Psoas muscle (tissue), 8 donors: ENCODE results near the gene MMS22L. TPM values are rescaled to one million over a fixed set of nuclear protein-coding genes. Genes with fewer than 3 reads are reported as not detected.

Experiments
- ATAC-seq, 4 donors: fragments of 200-7000 bp; cut with Tn5 transposase; one replicate each; pipeline ENCODE4 v1.9.1; 2020; ENCODE audit warnings: moderate library complexity in 3 of 4, mild to moderate bottlenecking in 2 of 4
- DNase-seq, 2 donors: peaks; one replicate each; pipeline ENCODE4 v3.0.0-alpha.2; 2020
- H3K27ac ChIP-seq: fragments of 200-600 bp; one replicate; pipeline ENCODE4 v1.8.0; 2022
- H3K27me3 ChIP-seq, 3 donors: fragments of 200-600 bp in 1 of 3; one replicate each; pipeline versions ENCODE4 v1.6.1 to v1.8.0; 2013 to 2022; ENCODE audit warnings: low read length in 2 of 3, mild to moderate bottlenecking in 2 of 3, moderate library complexity in 1 of 3; ENCODE audit not compliant: insufficient read depth in 3 of 3
- H3K36me3 ChIP-seq, 2 donors: fragments of 200-600 bp in 1 of 2; one replicate each; pipeline versions ENCODE4 v1.6.1 to v1.8.0; 2013 to 2022; ENCODE audit warnings: low read depth in 1 of 2, mild to moderate bottlenecking in 1 of 2, moderate library complexity in 1 of 2; ENCODE audit not compliant: insufficient read depth in 1 of 2
- H3K4me1 ChIP-seq: fragments of 200-600 bp; one replicate; pipeline ENCODE4 v1.8.0; 2022
- H3K4me3 ChIP-seq: fragments of 200-600 bp; one replicate; pipeline ENCODE4 v1.8.0; 2022; ENCODE audit warnings: mild to moderate bottlenecking
- H3K9me3 ChIP-seq: fragments of 200-600 bp; one replicate; pipeline ENCODE4 v1.8.0; 2022
- WGBS, 3 donors: extraction: QIAGEN DNeasy Blood & Tissue Kit; methylation state at CpG; one replicate each; pipeline versions ENCODE4 v1.1.6 to v1.1.7; 2013; 5-methylcytosine and 5-hydroxymethylcytosine counted together
- intact Hi-C, 2 donors: fragments of 100-400 bp; cut with DNase I; formaldehyde crosslinking; loops; one replicate each; pipeline versions ENCODE4 v1.11.0 to v1.14.2; 2022
- polyA plus RNA-seq, 3 donors: library from polyadenylated mRNA; stranded (reverse); fragments of 200-250 nt; gene quantifications; one replicate each; pipeline ENCODE4 v1.2.3, GENCODE V29; 2013
- total RNA-seq, 4 donors: library from RNA; stranded (reverse); fragmentation: NEBNext Ultra II Directional in 2 of 4; extraction: Animal tissue kit (Norgen Biotek cat#: 25700) in 2 of 4; gene quantifications; one replicate each; pipeline versions ENCODE4 v1.2.1 to v1.2.4, GENCODE V29; 2021 to 2023
- TF ChIP-seq, protein P1 (sequence below): fragments of 200-600 bp; IDR thresholded peaks from one replicate; pipeline ENCODE4 v1.8.0; 2022; ENCODE audit warnings: antibody characterized with exemption
- donor health status: healthy with polysubstance abuse.
- donor health status: DM: no; HTN: no; CAD: no; lungs with moderate emphysema.
- donor health status: Bipolar disorder and iron deficiency.
- donor health status: healthy.
- donor health status: DM: yes; HTN: yes; CAD: no.
- donor health status: DM: no; HTN: no; CAD: no.
- donor health status: DM: no; HTN: no; CAD: no.
- donor health status: DM: yes; HTN: yes; CAD: no.

The MMS22L gene
- total and polyA plus RNA-seq, 7 donors, result 0.31 to 1.6 (median 1.1) TPM

DNA sequence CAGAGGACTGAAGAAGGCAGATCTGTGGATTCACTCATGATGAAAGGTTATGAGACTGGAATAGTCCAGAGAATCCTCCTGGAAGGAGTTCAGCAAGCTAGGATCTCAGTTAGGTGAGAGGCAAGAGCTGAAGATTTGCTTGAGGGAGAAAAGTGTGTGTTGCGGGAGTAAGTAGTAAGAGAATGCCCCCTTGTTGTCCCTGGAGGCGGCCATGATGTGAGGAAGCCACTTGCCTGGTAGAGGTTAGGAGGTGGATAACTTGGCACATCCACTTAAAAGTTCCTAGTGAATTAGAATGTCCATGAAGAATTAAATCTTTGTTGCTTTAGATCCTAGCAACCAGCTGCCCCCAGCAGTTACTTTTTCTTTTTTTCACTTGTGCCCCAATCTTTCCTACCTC is 162.5 kb downstream of the MMS22L start:
- intact Hi-C loops, result no loop called here
- WGBS, 3 donors, result 95 to 98% (median 95%) methylated on average over 2 of the region's 2 CpGs
- Histone ChIP-seq H3K36me3 (no peaks in the 10 kb centered on the region), H3K27me3 (peaks cover 0 to 3% (median 0%) of the 10 kb centered on the region in 3 donors), H3K9me3 (peaks cover 3% of the 10 kb centered on the region), H3K4me1 (no peaks in the 10 kb centered on the region), H3K27ac (no peak overlapping the region), H3K4me3 (no peak overlapping the region)
- no peak for DNase-seq
- ATAC-seq, result no peak
- TF ChIP-seq, protein P1, sequence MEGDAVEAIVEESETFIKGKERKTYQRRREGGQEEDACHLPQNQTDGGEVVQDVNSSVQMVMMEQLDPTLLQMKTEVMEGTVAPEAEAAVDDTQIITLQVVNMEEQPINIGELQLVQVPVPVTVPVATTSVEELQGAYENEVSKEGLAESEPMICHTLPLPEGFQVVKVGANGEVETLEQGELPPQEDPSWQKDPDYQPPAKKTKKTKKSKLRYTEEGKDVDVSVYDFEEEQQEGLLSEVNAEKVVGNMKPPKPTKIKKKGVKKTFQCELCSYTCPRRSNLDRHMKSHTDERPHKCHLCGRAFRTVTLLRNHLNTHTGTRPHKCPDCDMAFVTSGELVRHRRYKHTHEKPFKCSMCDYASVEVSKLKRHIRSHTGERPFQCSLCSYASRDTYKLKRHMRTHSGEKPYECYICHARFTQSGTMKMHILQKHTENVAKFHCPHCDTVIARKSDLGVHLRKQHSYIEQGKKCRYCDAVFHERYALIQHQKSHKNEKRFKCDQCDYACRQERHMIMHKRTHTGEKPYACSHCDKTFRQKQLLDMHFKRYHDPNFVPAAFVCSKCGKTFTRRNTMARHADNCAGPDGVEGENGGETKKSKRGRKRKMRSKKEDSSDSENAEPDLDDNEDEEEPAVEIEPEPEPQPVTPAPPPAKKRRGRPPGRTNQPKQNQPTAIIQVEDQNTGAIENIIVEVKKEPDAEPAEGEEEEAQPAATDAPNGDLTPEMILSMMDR, result no peak

DNA sequence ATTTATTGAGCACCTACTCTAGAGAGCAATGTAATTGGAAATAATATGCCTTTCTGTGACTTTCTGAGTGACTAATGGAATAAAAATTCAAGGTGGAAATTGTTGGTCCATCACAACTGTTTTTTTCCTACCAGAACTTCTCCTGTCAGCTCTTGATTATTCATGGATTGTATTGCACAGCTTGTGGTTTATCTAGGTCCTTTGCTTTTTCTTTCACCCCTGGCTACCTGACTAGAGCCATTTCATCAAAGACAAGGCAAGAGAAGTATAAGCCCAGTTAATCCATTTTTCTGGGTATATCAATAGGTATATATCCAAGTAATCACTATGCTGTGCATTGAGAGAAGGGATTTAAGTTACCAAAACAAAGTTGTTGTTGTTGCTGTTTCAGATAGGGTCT is 168.4 kb downstream of the MMS22L start:
- Histone ChIP-seq H3K36me3 (no peaks in the 10 kb centered on the region), H3K27me3 (no peaks in the 10 kb centered on the region), H3K9me3 (no peaks in the 10 kb centered on the region), H3K4me1 (no peaks in the 10 kb centered on the region), H3K4me3 (no peak overlapping the region), H3K27ac (no peak overlapping the region)
- no peak for ATAC-seq
- DNase-seq, result no peak
- TF ChIP-seq, protein P1, result no peak
- intact Hi-C loops, result no loop called here

DNA sequence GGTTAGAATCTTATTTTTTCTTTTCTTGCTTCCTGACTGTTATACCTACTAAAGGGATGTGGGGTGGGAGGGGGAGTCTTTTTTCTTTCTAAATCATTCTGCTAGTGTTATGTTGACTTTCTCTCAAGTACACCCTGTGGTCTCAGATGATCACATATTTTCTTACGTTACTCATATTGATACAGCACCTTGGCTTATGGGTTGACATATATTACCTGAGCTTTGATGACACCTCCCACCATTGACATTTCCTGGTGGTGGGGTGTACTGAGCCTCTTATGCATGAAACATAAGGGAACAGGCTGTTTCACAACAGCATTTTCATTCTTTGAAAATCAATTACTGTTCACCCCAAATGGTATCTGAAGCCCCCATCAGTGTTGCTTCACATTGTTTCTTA is 169.8 kb downstream of the MMS22L start:
- Histone ChIP-seq H3K4me3 (no peak overlapping the region), H3K27me3 (no peaks in the 10 kb centered on the region), H3K9me3 (no peaks in the 10 kb centered on the region), H3K27ac (no peak overlapping the region), H3K36me3 (no peaks in the 10 kb centered on the region), H3K4me1 (no peaks in the 10 kb centered on the region)
- WGBS, 3 donors, result 77 to 87% (median 82%) methylated on average over 1 of the region's 1 CpG
- DNase-seq (no peak), ATAC-seq (no peak)
- intact Hi-C loops, result no loop called here
- TF ChIP-seq, protein P1, result no peak

DNA sequence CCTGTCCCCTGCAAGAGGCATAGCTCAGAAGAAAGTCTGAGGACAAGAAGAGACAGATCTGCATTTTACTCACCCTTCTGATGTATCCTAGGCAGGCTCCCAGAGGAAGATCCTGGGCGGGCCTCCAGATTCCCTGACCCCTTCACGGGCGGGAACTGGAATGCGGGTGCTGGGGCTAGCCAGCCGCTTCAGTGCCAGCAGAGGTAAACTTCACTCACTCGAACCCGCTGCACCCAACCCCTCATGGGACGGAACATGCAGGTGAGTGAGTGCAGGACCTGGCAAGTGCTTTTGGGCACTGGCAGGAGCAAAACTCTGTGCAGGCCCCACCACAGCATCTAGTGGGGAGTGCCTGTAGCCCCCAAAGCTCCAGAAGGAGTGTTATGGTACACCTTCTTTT is 171.8 kb downstream of the MMS22L start:
- TF ChIP-seq, protein P1, result no peak
- H3K4me3 ChIP-seq, result no peak overlapping the region
- H3K27me3 ChIP-seq, result no peaks in the 10 kb centered on the region
- ATAC-seq (no peak), DNase-seq (no peak)
- intact Hi-C loops, result no loop called here
- H3K36me3 ChIP-seq, result no peaks in the 10 kb centered on the region
- WGBS, 3 donors, result 89 to 93% (median 91%) methylated on average over 8 of the region's 8 CpGs
- H3K9me3 ChIP-seq, result no peaks in the 10 kb centered on the region
- no peaks in the 10 kb centered on the region for H3K4me1 ChIP-seq
- no peak overlapping the region for H3K27ac ChIP-seq

DNA sequence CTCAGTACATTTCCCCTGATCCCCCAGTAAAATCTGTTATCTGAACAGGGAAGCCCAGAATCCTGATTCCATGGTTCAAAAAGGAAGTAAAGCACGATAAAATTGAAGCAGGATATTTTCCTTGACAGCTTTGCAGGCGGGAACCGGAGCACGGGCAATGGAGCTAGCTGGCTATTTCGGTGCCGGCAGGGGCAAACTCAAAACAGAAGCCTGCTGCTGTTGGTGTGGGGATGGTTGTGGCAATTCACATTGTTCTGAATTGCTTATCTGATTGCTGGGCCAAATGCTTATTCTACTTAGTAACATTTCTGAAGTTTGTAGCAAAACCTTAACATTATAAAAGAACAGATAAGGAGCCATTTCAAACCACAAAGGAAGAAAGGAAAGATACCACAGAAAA is 172.4 kb downstream of the MMS22L start:
- H3K27me3 ChIP-seq, result no peaks in the 10 kb centered on the region
- no peaks in the 10 kb centered on the region for H3K9me3 ChIP-seq
- H3K4me3 ChIP-seq, result no peak overlapping the region
- H3K4me1 ChIP-seq, result no peaks in the 10 kb centered on the region
- no peaks in the 10 kb centered on the region for H3K36me3 ChIP-seq
- no peak for ATAC-seq
- WGBS, 3 donors, result 76 to 81% (median 76%) methylated on average over 6 of the region's 6 CpGs
- intact Hi-C loops, result no loop called here
- H3K27ac ChIP-seq, result no peak overlapping the region
- TF ChIP-seq, protein P1, result no peak
- DNase-seq, result no peak
